ENCODE measurements around the gene RNPEP. TPM values are rescaled to one million over a fixed set of nuclear protein-coding genes. Genes with fewer than 3 reads are reported as not detected.

RNPEP gene, protein sequence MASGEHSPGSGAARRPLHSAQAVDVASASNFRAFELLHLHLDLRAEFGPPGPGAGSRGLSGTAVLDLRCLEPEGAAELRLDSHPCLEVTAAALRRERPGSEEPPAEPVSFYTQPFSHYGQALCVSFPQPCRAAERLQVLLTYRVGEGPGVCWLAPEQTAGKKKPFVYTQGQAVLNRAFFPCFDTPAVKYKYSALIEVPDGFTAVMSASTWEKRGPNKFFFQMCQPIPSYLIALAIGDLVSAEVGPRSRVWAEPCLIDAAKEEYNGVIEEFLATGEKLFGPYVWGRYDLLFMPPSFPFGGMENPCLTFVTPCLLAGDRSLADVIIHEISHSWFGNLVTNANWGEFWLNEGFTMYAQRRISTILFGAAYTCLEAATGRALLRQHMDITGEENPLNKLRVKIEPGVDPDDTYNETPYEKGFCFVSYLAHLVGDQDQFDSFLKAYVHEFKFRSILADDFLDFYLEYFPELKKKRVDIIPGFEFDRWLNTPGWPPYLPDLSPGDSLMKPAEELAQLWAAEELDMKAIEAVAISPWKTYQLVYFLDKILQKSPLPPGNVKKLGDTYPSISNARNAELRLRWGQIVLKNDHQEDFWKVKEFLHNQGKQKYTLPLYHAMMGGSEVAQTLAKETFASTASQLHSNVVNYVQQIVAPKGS
- total RNA-seq (2016; rRNA removed; fragmentation: Illumina TruSeq; extraction: Trizol) (38.4 and 39.5 TPM in 2 replicates), polyA plus RNA-seq (2011; rRNA removed) (18.1 and 20.6 TPM in 2 replicates), polyA minus RNA-seq (2011; rRNA and poly(A)+ RNA removed; ENCODE audit: low replicate concordance) (36.5 and 72.3 TPM in 2 replicates), Bru-seq, nascent RNA (percentile 72 among the genes with signal in this experiment), BruChase-seq, experiment 1, labeled RNA remaining after a 6-hour chase (percentile 72 among the genes with signal in this experiment), BruChase-seq, experiment 2, labeled RNA remaining after a 2-hour chase (percentile 73 among the genes with signal in this experiment)
- total RNA-seq (2016; cell fraction: cytosol; rRNA removed; fragmentation: Illumina TruSeq; extraction: Trizol; ENCODE audit: low read depth) = 7.3 and 9.5 TPM in 2 replicates
- 34.4 and 39.3 TPM in 2 replicates for total RNA-seq (2016; cell fraction: insoluble cytoplasmic fraction; rRNA removed; fragmentation: Illumina TruSeq; extraction: Trizol)
- total RNA-seq (2016; cell fraction: membrane; rRNA removed; fragmentation: Illumina TruSeq; extraction: Trizol) = 12.6 and 12.8 TPM in 2 replicates
- total RNA-seq (2016; cell fraction: nucleus; rRNA removed; fragmentation: Illumina TruSeq; extraction: Trizol) = 21.9 and 25.1 TPM in 2 replicates
- polyA plus RNA-seq (2011; cell fraction: cytosol; rRNA removed) = 12.3 and 14.6 TPM in 2 replicates
- 20.7 and 21.2 TPM in 2 replicates for polyA plus RNA-seq (2011; cell fraction: nucleus; rRNA removed)
- polyA plus RNA-seq (2012) = 24.3 and 34.0 TPM in 2 replicates
- polyA plus RNA-seq (2016; cell fraction: cytosol; fragmentation: Illumina TruSeq; extraction: Trizol; ENCODE audit: low read depth) = 4.3 and 5.1 TPM in 2 replicates
- polyA plus RNA-seq (2016; cell fraction: insoluble cytoplasmic fraction; fragmentation: Illumina TruSeq; extraction: Trizol; ENCODE audit: low read depth) = 42.3 and 55.4 TPM in 2 replicates
- polyA plus RNA-seq (2016; cell fraction: membrane; fragmentation: Illumina TruSeq; extraction: Trizol; ENCODE audit: low read depth) = 9.4 and 10.7 TPM in 2 replicates
- 56.7 and 59.2 TPM in 2 replicates for polyA plus RNA-seq (2016; cell fraction: nucleus; fragmentation: Illumina TruSeq; extraction: Trizol; ENCODE audit: insufficient read depth, low read depth)
- 10.2 and 16.1 TPM in 2 replicates for polyA minus RNA-seq (2011; cell fraction: cytosol; rRNA and poly(A)+ RNA removed)
- polyA minus RNA-seq (2011; cell fraction: nucleus; rRNA and poly(A)+ RNA removed) = 9.2 and 9.7 TPM in 2 replicates
- long read RNA-seq, experiment 1, transcript RNPEP-201 (11 exons, 2,427 nt) = major isoform, 22 of 40 reads
- long read RNA-seq, experiment 1, partial matches to known transcripts = 11 of 40 reads
- long read RNA-seq, experiment 1, other reads (novel, unspliced or antisense) = 7 of 40 reads
- long read RNA-seq, experiment 2, transcript RNPEP-201 (11 exons, 2,427 nt) = major isoform, 70 of 109 reads
- long read RNA-seq, experiment 2, partial matches to known transcripts = 20 of 109 reads
- long read RNA-seq, experiment 2, other reads (novel, unspliced or antisense) = 19 of 109 reads

DNA sequence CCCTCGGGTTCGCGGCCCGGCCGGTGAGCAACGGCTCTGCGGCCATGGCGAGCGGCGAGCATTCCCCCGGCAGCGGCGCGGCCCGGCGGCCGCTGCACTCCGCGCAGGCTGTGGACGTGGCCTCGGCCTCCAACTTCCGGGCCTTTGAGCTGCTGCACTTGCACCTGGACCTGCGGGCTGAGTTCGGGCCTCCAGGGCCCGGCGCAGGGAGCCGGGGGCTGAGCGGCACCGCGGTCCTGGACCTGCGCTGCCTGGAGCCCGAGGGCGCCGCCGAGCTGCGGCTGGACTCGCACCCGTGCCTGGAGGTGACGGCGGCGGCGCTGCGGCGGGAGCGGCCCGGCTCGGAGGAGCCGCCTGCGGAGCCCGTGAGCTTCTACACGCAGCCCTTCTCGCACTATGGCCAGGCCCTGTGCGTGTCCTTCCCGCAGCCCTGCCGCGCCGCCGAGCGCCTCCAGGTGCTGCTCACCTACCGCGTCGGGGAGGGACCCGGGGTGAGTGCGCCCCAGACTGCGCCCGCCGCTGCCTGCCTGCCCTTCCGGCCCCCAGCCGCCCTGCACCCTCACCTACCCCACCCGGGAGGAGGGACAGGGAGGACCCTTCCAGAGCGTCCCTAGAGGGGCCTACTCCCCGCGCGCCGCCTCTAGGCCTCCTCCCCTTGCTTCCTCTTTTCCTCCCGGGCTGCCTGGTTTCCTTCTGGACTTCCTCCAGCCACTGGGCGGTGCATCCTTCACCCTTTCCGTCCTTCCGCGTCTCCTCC is at the start of gene RNPEP:
RNPEP (plus strand) TSS at position 26 of the 757 bp plus-strand sequence; CDS start at position 45, 19 bp downstream.
- H3K9ac ChIP-seq (ENCODE audit: insufficient read depth, low read depth, low read length) = peak within 1 kb of the TSS; percentile 93
- no peaks in the 10 kb centered on the region for H3K9me3 ChIP-seq (ENCODE audit: low read length)
- H3K4me1 ChIP-seq (ENCODE audit: insufficient read depth, low read length) = peaks cover 26% of the 10 kb centered on the region
- DNase-seq (ENCODE audit: low spot score) (peak; percentile 31), ATAC-seq (peak; percentile 91), FAIRE-seq (no peak)
- POLR2A ChIA-PET = interaction anchor here (0.9 to 1.9 kb wide), 6 partner anchors 17 to 103 kb away, joined by 3 to 7 read pairs (median 5); partner anchors contain the start of gene ELF3
- H3K79me2 ChIP-seq (ENCODE audit: insufficient read depth, low read length) = peaks cover 30% of the 10 kb centered on the region
- CTCF ChIA-PET (ENCODE audit: low intra/inter-chr PET ratio, low total read pairs) = no interaction called here
- H4K20me1 ChIP-seq (ENCODE audit: insufficient read depth, low read length) = no peaks in the 10 kb centered on the region
- no peaks in the 10 kb centered on the region for H3K27me3 ChIP-seq (ENCODE audit: control insufficient read depth in 1 of 2, insufficient read depth in 2 of 2, low read length in 2 of 2)
- H3K4me3 ChIP-seq (replicated peaks in 1 of 3; ENCODE audit: insufficient read depth in 1 of 3, low read depth in 2 of 3, low read length in 3 of 3) = peak within 1 kb of the TSS; percentile 74 to 91 (median 79)
- WGBS (ENCODE audit: low lambda C conversion rate) = 0% methylated on average over 6 of the region's 80 CpGs
- intact Hi-C loops (cut with micrococcal nuclease; ENCODE audit: unreplicated experiment) = loop anchor here (5.0 kb wide), 1 partner anchor 96 kb away; the partner anchor contains the start of gene SHISA4
- in situ Hi-C loops (cut with HindIII; ENCODE audit: extremely low pct_ligation_motif_present, low pct_unique_long_range_greater_than_20kb) = no loop called here
- H2AFZ ChIP-seq (ENCODE audit: low read length) = peak within 1 kb of the TSS; percentile 75
- H3K4me2 ChIP-seq (ENCODE audit: low read depth, low read length) = peak within 1 kb of the TSS; percentile 92
- TSS peak; percentile 79 for BruUV-seq (replicated peaks)
- peak within 1 kb of the TSS; percentile 81 for H3K27ac ChIP-seq (ENCODE audit: extremely low read length, insufficient read depth, low read length)
- H3K36me3 ChIP-seq (replicated peaks in 1 of 2; ENCODE audit: control insufficient read depth in 1 of 2, insufficient read depth in 2 of 2, low read length in 2 of 2) = peaks cover 0 to 5% of the 10 kb centered on the region in 2 experiments; a peak in 1 of 5 replicates
- no peak; the same call in 1 of the 2 replicates for TF ChIP-seq GATAD1 (CRISPR knock-in tag; IDR thresholded peaks at IDR 0.05)
- no peak for TF ChIP-seq ZNF234 (CRISPR knock-in tag; conservative IDR thresholded peaks at IDR 0.05)
- peak; percentile 85; the same call in 1 of the 2 replicates for TF ChIP-seq ZNF235 (CRISPR knock-in tag; IDR thresholded peaks at IDR 0.05; ENCODE audit: borderline replicate concordance)
- TF ChIP-seq, protein P1, sequence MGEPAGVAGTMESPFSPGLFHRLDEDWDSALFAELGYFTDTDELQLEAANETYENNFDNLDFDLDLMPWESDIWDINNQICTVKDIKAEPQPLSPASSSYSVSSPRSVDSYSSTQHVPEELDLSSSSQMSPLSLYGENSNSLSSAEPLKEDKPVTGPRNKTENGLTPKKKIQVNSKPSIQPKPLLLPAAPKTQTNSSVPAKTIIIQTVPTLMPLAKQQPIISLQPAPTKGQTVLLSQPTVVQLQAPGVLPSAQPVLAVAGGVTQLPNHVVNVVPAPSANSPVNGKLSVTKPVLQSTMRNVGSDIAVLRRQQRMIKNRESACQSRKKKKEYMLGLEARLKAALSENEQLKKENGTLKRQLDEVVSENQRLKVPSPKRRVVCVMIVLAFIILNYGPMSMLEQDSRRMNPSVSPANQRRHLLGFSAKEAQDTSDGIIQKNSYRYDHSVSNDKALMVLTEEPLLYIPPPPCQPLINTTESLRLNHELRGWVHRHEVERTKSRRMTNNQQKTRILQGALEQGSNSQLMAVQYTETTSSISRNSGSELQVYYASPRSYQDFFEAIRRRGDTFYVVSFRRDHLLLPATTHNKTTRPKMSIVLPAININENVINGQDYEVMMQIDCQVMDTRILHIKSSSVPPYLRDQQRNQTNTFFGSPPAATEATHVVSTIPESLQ (CRISPR knock-in tag; conservative IDR thresholded peaks at IDR 0.05) = no peak
- no peak for TF ChIP-seq PHB2 (IDR thresholded peaks at IDR 0.05; ENCODE audit: partially characterized antibody)
- TF ChIP-seq, protein P2, sequence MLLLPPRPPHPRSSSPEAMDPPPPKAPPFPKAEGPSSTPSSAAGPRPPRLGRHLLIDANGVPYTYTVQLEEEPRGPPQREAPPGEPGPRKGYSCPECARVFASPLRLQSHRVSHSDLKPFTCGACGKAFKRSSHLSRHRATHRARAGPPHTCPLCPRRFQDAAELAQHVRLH (CRISPR knock-in tag; IDR thresholded peaks at IDR 0.05; ENCODE audit: borderline replicate concordance, low read depth) = peak; percentile 60
- TF ChIP-seq ZC3H4 (CRISPR knock-in tag; IDR thresholded peaks at IDR 0.05; ENCODE audit: borderline replicate concordance) = no peak
- no peak for TF ChIP-seq BHLHE40 (IDR thresholded peaks at IDR 0.05; ENCODE audit: low read length)
- no peak for TF ChIP-seq RCOR2 (CRISPR knock-in tag; IDR thresholded peaks at IDR 0.05)
- TF ChIP-seq MEF2D (CRISPR knock-in tag; IDR thresholded peaks at IDR 0.05) = peak; percentile 27; the same call in 1 of the 2 replicates
- no peak for TF ChIP-seq MIXL1 (CRISPR knock-in tag; IDR thresholded peaks at IDR 0.05)

Data from HepG2 (cell line).